Measurements from ENCODE around the gene ITIH1.

- TF ChIP-seq POLR2A (IDR thresholded peaks at IDR 0.05): no peak
- peak; percentile 11 to 45 (median 38) for TF ChIP-seq CTCF (IDR thresholded peaks at IDR 0.05)
Measured at GRCh38 chr3:52798978-52799476, 21.6 kb downstream of the ITIH1 start.

All from body of pancreas (tissue), 4 donors.